NCI-H2196 treated with DMSO at 0.1 percent for 48 hours (cell line): Measurements from ENCODE around the gene TMEM205.

Experiments
- DNase-seq: peaks from one replicate; lab custom pipeline; 2025; ENCODE audit not compliant: unreplicated experiment; lab: John Stamatoyannopoulos, UW

Gene TMEM205

DNA sequence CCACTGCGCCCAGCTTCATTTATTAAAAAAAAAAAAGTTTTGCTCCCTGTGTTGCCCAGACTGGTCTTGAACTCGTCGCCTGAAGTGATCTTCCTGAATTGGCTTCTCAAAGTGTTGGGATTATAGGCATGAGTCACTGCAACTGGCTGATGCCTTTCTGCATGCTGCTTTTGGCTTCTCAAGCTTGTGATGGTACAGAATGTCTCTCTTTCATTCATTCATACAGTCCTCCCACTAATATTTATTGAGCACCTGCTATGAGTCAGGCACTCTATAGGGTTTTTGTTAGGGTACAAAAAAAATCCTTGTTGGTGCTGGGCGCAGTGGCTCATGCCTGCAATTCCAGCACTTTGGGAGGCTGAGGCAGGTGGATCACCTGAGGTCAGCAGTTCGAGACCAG, 41.1 kb downstream of the TMEM205 start:
- DNase-seq: no peak

DNA sequence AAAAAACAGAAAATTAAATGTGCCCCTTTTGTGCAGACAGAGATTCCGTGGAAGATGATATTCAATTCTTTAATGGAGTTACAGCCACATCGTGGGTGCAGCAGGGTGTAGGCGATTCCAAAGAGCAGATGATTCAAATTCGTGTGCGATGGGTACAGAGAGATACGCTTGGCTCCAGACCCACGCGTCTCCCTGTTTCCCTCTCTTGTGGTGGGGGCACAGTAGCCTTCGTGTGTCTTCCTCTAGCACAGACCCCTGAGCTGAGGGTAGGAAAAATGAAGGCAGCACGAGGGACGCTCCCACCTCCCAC, 45.3 kb downstream of the TMEM205 start:
- DNase-seq: no peak

DNA sequence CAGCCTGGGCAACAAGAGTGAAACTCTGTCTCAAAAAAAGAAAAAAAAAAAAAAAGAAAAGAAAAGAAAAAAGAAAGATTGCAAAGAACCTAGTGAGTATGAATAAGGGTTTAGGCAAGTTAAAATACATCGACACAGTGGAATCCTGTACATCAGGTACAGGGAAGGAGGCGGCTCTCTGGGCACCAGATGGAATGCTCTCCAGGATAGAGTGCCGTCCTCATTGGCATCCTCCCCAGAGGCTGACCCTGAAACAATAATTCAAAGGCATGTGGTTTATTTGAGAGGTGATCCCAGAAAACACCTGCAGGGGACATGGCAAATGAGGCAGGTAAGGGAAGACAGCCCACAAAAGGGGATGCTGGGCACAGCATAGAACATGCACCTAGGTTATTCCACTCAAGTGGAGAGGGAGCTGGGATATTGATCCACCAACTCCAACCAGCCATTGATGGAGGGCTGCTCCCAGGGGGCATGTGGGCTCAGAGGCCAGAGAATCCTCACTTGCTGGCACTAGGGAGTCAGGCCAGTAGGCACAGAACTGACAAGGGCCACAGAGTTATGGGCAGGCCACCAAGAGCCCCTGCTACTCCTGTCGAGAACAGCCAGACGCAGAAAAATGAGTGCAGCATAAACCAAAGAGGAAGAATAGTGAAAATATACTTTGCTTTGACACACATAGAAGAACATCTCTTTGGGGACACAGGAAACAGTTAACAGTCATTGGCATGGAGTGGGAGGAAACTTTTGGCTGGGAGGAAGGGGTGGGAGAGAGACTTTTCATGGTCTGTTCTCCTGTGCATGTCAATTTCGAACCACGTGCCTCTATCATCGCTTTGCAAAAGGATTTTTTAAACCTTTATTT, 45.9 kb downstream of the TMEM205 start:
- no peak for DNase-seq

DNA sequence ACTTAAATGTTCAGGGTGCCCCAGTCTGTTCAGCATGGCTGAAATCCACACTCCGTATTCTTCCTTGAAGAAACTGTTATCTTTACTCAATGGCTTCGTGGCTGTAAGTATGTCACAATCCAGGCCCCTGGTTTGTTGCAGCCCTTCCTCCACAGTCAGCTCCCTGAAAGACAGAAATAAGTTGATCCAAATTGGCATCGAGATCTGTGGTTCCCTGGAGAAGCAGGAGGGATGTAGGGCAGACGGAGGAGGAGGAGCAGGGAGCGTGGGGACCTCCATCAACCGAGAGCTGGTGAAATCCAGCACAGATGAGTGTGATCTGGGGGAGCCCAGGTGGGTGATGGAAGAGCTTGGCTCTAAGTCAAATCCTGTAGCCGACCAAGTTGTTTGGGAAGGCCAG, 49.8 kb downstream of the TMEM205 start:
- DNase-seq: no peak

DNA sequence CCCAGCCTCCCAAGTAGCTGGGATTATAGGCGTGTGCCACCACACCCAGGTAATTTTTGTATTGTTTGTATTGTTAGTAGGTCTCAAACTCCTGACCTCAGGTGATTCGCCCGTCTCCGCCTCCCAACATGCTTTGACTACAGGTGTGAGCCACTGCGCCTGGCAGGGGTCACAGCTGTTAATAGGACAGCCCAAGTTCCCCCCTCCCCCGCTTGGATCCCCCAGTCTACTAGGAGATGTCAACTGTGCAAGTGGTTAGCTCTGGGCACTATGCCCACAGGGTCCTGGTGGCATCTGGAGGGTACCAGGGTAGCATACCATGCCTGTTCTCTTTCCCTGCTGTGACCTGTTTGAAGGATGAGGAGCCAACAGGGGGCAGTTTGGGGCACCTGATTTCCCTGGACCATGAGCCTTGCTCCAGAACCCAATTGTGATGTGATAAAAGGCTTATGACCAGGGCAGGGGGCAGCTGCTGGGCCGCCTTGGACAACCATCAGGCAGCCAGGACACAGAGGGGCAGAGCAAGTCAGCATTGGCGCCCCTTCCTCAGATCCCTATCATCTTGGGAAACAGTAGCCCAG, 50.3 kb downstream of the TMEM205 start, which contains the start of gene TSPAN16:
Gene TSPAN16, plus strand, starts transcription at position 496 of the 581 bp plus-strand sequence. CDS start 138 bp downstream, outside the sequence.
- no peak for DNase-seq

DNA sequence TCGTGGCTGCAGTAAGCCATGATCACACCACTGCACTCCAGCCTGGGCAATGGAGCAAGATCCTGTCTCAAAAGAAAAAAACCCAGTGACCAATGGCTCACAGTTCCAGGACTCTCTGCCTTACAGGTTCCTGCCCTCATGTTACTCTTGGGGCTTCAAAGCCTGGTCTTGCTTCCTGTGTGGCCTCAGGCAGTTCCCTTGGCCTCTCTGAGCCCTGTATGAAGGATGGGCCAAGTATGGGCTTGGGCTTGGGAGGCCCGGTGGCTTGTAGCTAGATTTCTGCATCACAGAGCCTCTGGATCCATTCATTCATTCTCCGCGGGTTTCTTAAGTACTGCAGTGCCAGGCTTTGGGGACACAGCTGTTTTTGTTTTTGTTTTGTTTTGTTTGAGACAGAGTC, 50.9 kb downstream of the TMEM205 start:
- no peak for DNase-seq

DNA sequence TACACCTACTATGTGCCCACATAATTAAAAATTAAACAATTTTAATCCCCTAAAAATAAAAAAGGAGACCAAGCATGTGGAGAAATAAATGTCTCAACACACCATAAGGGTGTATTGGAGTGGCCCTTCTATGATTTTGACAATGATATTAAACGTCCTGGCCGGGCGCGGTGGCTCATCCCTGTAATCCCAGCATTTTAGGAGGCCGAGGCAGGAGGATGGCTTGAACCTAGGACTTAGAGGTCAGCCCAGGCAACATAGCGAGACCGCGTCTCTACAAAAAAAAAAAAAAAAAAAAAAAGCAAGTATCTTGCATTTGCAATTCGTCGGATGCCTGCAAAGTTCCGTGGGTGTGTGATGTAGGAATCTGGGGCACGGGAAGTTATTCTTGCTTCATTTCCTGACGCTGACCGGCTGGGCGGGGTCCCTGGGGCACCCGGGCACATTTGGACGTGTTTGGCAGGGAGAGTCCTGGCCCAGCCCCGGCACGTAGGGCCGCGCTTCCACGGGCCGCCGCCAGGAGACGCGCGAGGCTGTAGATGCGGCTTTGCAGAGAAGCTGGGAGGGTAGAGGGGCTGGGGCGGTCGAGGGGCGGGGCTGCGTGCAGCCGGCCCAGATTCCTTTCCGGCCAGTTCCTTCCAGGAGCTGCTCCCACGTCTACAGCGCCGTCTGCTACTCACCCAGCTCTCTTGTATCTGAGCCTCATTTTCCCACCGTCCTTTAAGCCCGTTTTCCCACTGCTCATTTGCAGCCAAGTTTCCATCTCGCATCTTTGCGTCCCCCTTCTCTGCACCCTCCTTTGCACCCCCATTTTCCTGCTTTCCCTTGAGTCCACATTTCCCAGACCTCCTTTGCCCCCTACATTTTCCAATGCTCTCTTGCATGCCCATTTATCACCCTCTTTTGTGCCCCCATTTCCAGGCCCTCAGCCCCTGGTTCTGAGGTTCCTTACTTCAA, 52.4 kb downstream of the TMEM205 start:
- DNase-seq: peak; percentile 85
